HG02970 (cell line): Measurements from ENCODE around the gene FBN2.

ENCODE experiments used
- ATAC-seq: cut with Tn5 transposase; IDR thresholded peaks from one replicate; pipeline ENCODE4 v1.9.1; 2021; ENCODE audit warnings: mild to moderate bottlenecking, moderate library complexity, moderate number of reproducible peaks; ENCODE audit not compliant: unreplicated experiment, low FRiP score

FBN2 gene

GRCh38 chr5:128538000-128538249 is at the start of gene FBN2:
TSS of gene FBN2 (minus strand) at chr5:128538245. CDS start at chr5:128537603, 642 bp downstream.
- ATAC-seq: no peak

- ATAC-seq: no peak
Observed at GRCh38 chr5:128587275-128587674, 49.2 kb upstream of the FBN2 start.

GRCh38 chr5:128586848-128587247 is 48.8 kb upstream of the FBN2 start:
- ATAC-seq: no peak

- ATAC-seq: no peak
Observed at GRCh38 chr5:128579639-128580038, 41.6 kb upstream of the FBN2 start.

- ATAC-seq: no peak
Observed at GRCh38 chr5:128579093-128579492, 41.0 kb upstream of the FBN2 start.

- no peak for ATAC-seq
Observed at GRCh38 chr5:128574041-128574440, 36.0 kb upstream of the FBN2 start.

GRCh38 chr5:128572930-128573319 is 34.9 kb upstream of the FBN2 start:
- ATAC-seq: no peak

GRCh38 chr5:128572051-128572929 is 34.2 kb upstream of the FBN2 start:
- ATAC-seq: no peak

- ATAC-seq: no peak
Observed at GRCh38 chr5:128566178-128566577, 28.1 kb upstream of the FBN2 start.

GRCh38 chr5:128559300-128560297 is 21.6 kb upstream of the FBN2 start:
- no peak for ATAC-seq

- no peak for ATAC-seq
Observed at GRCh38 chr5:128553747-128554146, 15.7 kb upstream of the FBN2 start.

GRCh38 chr5:128551476-128551875 is 13.4 kb upstream of the FBN2 start:
- ATAC-seq: no peak

GRCh38 chr5:128549496-128549895 is 11.5 kb upstream of the FBN2 start:
- ATAC-seq: no peak

GRCh38 chr5:128546658-128547281 is 8.7 kb upstream of the FBN2 start:
- ATAC-seq: no peak

- ATAC-seq: no peak
Observed at GRCh38 chr5:128541385-128541784, 3.3 kb upstream of the FBN2 start.

- ATAC-seq: no peak
Observed at GRCh38 chr5:128539038-128539429, 989 bp upstream of the FBN2 start.

GRCh38 chr5:128538250-128539037 is 399 bp upstream of the FBN2 start:
- ATAC-seq: no peak

GRCh38 chr5:128537221-128537999 is 635 bp downstream of the FBN2 start:
- no peak for ATAC-seq
